Pancreas (tissue), 10 donors: ENCODE data around the gene PALM3. TPM values are rescaled to one million over a fixed set of nuclear protein-coding genes. Genes with fewer than 3 reads are reported as not detected.

ENCODE experiments used
- ATAC-seq, 4 donors: fragments of 200-7000 bp; cut with Tn5 transposase; one replicate each; pipeline versions ENCODE4 v1.8.0 to v1.9.1; 2020; ENCODE audit warnings: mild to moderate bottlenecking in 4 of 4, moderate library complexity in 4 of 4
- DNase-seq, 6 donors: peaks; one replicate each; pipeline ENCODE4 v3.0.0-alpha.2; 2020
- FAIRE-seq: peaks from 2 replicates; lab custom pipeline; 2012; peaks lifted over from hg19 to GRCh38; lab: Jason Lieb, UNC
- H3K27ac ChIP-seq, 4 donors: fragments of 200-600 bp; sonication (generic); 1 replicate in 3 of 4; 2 replicates in 1 of 4; pipeline versions ENCODE4 v1.5.0 to v1.8.0; 2020
- H3K27me3 ChIP-seq, 4 donors: fragments of 200-600 bp; one replicate each; pipeline ENCODE4 v1.8.0; 2021
- H3K36me3 ChIP-seq, 3 donors: fragments of 200-600 bp; sonication (generic) in 1 of 3; one replicate each; pipeline versions ENCODE4 v1.5.0 to v1.8.0; 2020 to 2021
- H3K4me1 ChIP-seq, 3 donors: fragments of 200-600 bp; one replicate each; pipeline ENCODE4 v1.8.0; 2021
- H3K4me3 ChIP-seq, 4 donors: fragments of 200-600 bp; sonication (generic) in 2 of 4; one replicate each; pipeline versions ENCODE4 v1.5.0 to v1.8.0; 2020 to 2021
- H3K9me3 ChIP-seq, 4 donors: fragments of 200-600 bp; one replicate each; pipeline ENCODE4 v1.8.0; 2021
- CTCF ChIP-seq, 4 donors: fragments of 200-600 bp; sonication (generic) in 3 of 4; IDR thresholded peaks; one replicate each; pipeline versions ENCODE4 v1.5.0 to v1.8.0; 2021; ENCODE audit warnings: antibody characterized with exemption in 4 of 4
- WGBS, 2 donors: extraction: QIAGEN DNeasy Blood & Tissue Kit; methylation state at CpG; one replicate each; pipeline ENCODE4 v1.1.7; 2013; 5-methylcytosine and 5-hydroxymethylcytosine counted together
- intact Hi-C, 3 donors: fragments of 100-400 bp; cut with DNase I; formaldehyde crosslinking; loops; one replicate each; pipeline versions ENCODE4 v1.11.1 to v1.14.2; 2022
- polyA plus RNA-seq, 2 donors: library from polyadenylated mRNA; stranded (reverse); fragments of 200-250 nt; gene quantifications; one replicate each; pipeline ENCODE4 v1.2.3, GENCODE V29; 2013
- total RNA-seq, 6 donors: library from RNA; stranded (reverse); fragmentation: NEBNext Ultra II Directional in 4 of 6; extraction: Animal tissue kit (Norgen Biotek cat#: 25700) in 4 of 6; gene quantifications; one replicate each; pipeline versions ENCODE4 v1.2.1 to v1.2.4, GENCODE V29; 2021 to 2023
- donor health status: healthy with polysubstance abuse.
- donor health status: DM: no; HTN: no; CAD: no; lungs with moderate emphysema.
- donor health status: DM: no; HTN: no; CAD: no.
- donor health status: control.
- donor health status: control.
- donor health status: Bipolar disorder and iron deficiency.
- donor health status: DM: yes; HTN: yes; CAD: no.
- donor health status: DM: no; HTN: no; CAD: no.
- donor health status: DM: no; HTN: no; CAD: no.
- donor health status: DM: yes; HTN: yes; CAD: no.

PALM3 gene
- total and polyA plus RNA-seq, 8 donors: 5.6 to 155 (median 17.9) TPM

- Histone ChIP-seq H3K27me3 (no peaks in the 10 kb centered on the region), H3K9me3 (no peaks in the 10 kb centered on the region), H3K36me3 (no peaks in the 10 kb centered on the region), H3K4me3 (peak overlapping the region; percentile 44 to 76 (median 69)), H3K4me1 (peaks cover 0 to 27% (median 25%) of the 10 kb centered on the region in 3 donors), H3K27ac (peak overlapping the region; percentile 98 to 100 (median 99))
- intact Hi-C loops: no loop called here
- ATAC-seq (peak; percentile 38 to 56 (median 47)), FAIRE-seq (no peak), DNase-seq (peak in 4 of 6 donors; percentile 87 to 94 (median 92))
- no peak for TF ChIP-seq CTCF (IDR thresholded peaks at IDR 0.05)
- 3 to 5% methylated on average over 45 to 56 of the region's 56 CpGs for WGBS, 2 donors
Observed at GRCh38 chr19:14006766-14007562, 54.9 kb downstream of the PALM3 start.

DNA sequence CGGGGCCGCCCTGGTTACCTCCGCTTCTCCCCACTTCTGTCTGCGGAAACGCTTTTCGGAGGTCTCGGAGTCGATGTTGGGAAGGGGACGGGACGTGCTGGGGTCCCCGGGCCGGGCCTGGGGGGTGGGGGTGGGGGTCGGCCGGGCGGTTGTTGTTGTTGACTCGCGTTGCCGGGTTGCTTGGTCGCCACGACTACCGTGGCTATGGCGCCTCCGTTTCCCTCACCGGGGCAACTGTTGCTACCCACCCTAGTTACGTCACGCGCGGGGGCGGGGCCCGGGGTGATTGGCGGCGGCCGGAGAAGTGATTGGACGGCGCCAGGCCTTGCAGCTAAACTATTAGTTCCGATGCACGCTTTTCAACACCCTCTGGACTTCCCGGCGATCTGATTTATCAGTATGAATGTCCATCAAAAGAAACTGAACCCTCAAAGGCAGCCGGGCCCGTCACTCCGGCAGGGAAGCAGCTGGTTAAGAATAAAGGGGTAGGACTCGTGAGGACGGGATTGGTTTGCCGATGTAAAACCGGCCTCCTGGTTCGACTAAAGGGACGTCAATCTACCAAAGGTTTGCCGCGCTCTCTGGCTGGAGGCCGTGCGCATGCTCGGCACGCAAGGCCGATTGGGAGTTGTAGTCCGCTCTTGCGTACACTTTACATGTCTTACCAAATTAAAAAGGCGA, 55.7 kb downstream of the PALM3 start, which contains the start of gene RFX1:
RFX1 (minus strand) TSS at position 236 of the 681 bp plus-strand sequence. CDS start 12,477 bp downstream, outside the sequence.
- Histone ChIP-seq H3K4me1 (peaks cover 0 to 27% (median 25%) of the 10 kb centered on the region in 3 donors), H3K4me3 (peak within 1 kb of the TSS; percentile 61 to 76 (median 70)), H3K36me3 (no peaks in the 10 kb centered on the region), H3K9me3 (no peaks in the 10 kb centered on the region), H3K27me3 (no peaks in the 10 kb centered on the region), H3K27ac (peak within 1 kb of the TSS; percentile 98 to 100 (median 100))
- intact Hi-C loops: no loop called here
- peak; percentile 78 to 89 (median 82) for ATAC-seq
- peak; percentile 100 for DNase-seq
- TF ChIP-seq CTCF (IDR thresholded peaks at IDR 0.05): no peak
- peak; percentile 93 for FAIRE-seq
- WGBS, 2 donors: 0% methylated on average over 54 to 58 of the region's 58 CpGs

DNA sequence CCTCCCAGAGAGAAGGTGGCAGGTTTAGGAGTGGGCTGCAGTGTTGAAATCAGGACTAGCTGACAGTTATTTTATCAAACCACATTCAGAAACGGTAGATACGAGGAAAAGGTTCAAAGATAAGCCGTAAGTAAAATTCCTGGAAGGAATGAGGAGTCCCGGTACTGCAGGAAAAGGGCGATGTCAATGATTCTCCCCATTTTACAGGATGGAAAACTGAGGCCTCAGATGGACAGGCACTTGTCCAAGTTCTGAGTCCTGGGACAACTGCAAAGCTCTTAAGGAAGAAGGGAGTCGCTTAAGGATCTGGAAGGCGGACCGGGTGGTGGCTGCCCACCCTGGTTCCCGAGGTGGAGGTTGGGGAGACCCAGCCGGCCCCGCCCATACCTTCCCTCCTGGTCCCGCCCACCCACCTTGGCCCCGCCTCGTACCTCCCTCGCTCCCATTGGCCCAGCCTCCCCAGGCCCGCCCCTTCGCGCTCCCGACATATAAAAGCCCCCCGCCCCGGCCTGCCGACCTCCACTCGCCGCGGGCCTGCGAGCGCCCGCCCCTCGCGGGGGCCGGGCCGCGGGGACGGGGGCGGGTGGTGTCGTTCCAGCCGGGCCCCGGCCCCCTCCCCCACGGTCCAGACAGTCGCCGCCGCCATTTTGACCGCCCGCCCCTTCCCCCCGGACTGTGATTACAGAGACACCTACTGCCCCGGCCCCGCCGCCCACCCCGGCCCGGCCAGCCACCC, 56.4 kb downstream of the PALM3 start:
- whole genome bisulfite sequencing, 2 donors: 2 to 6% methylated on average over 16 to 50 of the region's 50 CpGs
- peak; percentile 92 to 98 (median 96) for DNase-seq
- ATAC-seq: peak; percentile 67 to 77 (median 72)
- no peak for FAIRE-seq
- Histone ChIP-seq H3K27ac (peak overlapping the region; percentile 98 to 100 (median 100)), H3K9me3 (no peaks in the 10 kb centered on the region), H3K27me3 (no peaks in the 10 kb centered on the region), H3K4me1 (peaks cover 0 to 27% (median 25%) of the 10 kb centered on the region in 3 donors), H3K4me3 (peak overlapping the region; percentile 60 to 76 (median 66)), H3K36me3 (no peaks in the 10 kb centered on the region)
- no peak for TF ChIP-seq CTCF (IDR thresholded peaks at IDR 0.05)
- intact Hi-C loops: no loop called here

- WGBS, 2 donors: 3 to 4% methylated on average over 14 of the region's 14 CpGs
- Histone ChIP-seq H3K9me3 (no peaks in the 10 kb centered on the region), H3K36me3 (no peaks in the 10 kb centered on the region), H3K27ac (peak overlapping the region; percentile 98 to 100 (median 100)), H3K27me3 (no peaks in the 10 kb centered on the region), H3K4me1 (peaks cover 0 to 27% (median 25%) of the 10 kb centered on the region in 3 donors), H3K4me3 (peak overlapping the region in 2 of 4 donors; percentile 70 to 76)
- no peak for TF ChIP-seq CTCF (IDR thresholded peaks at IDR 0.05)
- no peak for FAIRE-seq
- peak; percentile 30 to 51 (median 38) for ATAC-seq
- peak in 5 of 6 donors; percentile 70 to 85 (median 78) for DNase-seq
- intact Hi-C loops: no loop called here
Observed at GRCh38 chr19:14004619-14005348, 57.1 kb downstream of the PALM3 start.
